Keratinocyte (primary cell): Measurements from ENCODE around the gene SETD2.

Experiments used
- EZH2 ChIP-seq: IDR thresholded peaks from one replicate; pipeline ENCODE4 v1.6.1; 2012; ENCODE audit warnings: inconsistent platforms, mild to moderate bottlenecking, low read length, moderate library complexity
- TF ChIP-seq, protein P1 (sequence below), 3 experiments: IDR thresholded peaks in 1 of 3; conservative IDR thresholded peaks in 1 of 3; optimal IDR thresholded peaks in 1 of 3; 2 replicates in 2 of 3; 3 replicates in 1 of 3; pipeline versions ENCODE3 to v1.5.1; 2011; ENCODE audit warnings: low read length in 3 of 3, mild to moderate bottlenecking in 3 of 3, moderate library complexity in 2 of 3, control low read depth in 1 of 3, inconsistent platforms in 1 of 3; ENCODE audit not compliant: insufficient read depth in 2 of 3; ENCODE audit errors: extremely low read depth in 1 of 3

DNA sequence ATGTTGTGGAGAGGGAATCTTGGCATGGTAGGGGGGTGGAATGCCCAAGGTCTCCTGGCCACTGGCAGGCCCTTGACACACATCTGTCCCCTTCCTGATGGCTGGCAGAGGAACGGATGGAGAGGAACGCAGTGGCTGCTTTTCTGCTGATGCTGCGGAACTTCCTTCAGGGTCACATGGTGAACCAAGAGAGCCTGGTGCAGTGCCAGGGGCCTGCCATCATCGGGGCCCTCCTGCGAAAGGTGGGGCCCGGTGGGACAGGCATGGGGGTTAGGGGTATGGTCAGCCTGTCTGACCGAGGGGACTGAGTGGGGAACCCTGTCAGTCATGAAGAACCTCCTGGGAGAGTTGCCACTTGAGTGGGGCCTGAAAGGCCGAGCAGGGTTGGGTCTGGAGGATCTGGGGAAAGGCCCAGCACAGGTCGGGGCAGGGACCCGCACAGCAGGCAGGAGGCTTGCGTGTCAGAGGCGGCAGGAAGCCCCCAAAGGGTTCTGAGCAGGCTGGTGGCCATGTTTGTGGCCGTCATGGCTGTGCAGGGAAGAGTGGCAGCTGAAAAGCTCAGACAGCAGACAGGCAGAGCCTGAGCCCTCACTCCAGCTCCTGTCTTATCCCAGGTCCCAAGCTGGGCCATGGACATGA, 166.3 kb downstream of the SETD2 start:
- TF ChIP-seq, protein P1, sequence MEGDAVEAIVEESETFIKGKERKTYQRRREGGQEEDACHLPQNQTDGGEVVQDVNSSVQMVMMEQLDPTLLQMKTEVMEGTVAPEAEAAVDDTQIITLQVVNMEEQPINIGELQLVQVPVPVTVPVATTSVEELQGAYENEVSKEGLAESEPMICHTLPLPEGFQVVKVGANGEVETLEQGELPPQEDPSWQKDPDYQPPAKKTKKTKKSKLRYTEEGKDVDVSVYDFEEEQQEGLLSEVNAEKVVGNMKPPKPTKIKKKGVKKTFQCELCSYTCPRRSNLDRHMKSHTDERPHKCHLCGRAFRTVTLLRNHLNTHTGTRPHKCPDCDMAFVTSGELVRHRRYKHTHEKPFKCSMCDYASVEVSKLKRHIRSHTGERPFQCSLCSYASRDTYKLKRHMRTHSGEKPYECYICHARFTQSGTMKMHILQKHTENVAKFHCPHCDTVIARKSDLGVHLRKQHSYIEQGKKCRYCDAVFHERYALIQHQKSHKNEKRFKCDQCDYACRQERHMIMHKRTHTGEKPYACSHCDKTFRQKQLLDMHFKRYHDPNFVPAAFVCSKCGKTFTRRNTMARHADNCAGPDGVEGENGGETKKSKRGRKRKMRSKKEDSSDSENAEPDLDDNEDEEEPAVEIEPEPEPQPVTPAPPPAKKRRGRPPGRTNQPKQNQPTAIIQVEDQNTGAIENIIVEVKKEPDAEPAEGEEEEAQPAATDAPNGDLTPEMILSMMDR (optimal IDR thresholded peaks at IDR 0.05 in 1 of 3, IDR thresholded peaks at IDR 0.05 in 1 of 3, conservative IDR thresholded peaks at IDR 0.05 in 1 of 3; ENCODE audit: extremely low read depth in 1 of 3, insufficient read depth in 2 of 3, low read length in 3 of 3): no peak
- no peak for TF ChIP-seq EZH2
